BLaER1 treated with 17β-estradiol and CSF1 and Interleukin-3, amounts not matched to agents 10 nM and 100 nM (cell line): ENCODE measurements around the gene ESCO1.
A peak's percentile ranks its signal among the peaks of the same experiment; 100 is the strongest.

Source experiments
- H3K27ac ChIP-seq, 11 experiments: shearing (Covaris generic); formaldehyde crosslinking; 2 replicates each; pipeline ENCODE4 v1.8.1; 2022
- H3K27me3 ChIP-seq, 11 experiments: shearing (Covaris generic); formaldehyde crosslinking; 2 replicates each; pipeline ENCODE4 v1.8.1; 2022
- H3K36me3 ChIP-seq, 11 experiments: shearing (Covaris generic); formaldehyde crosslinking; 2 replicates each; pipeline ENCODE4 v1.8.1; 2022
- H3K4me1 ChIP-seq, 10 experiments: shearing (Covaris generic); formaldehyde crosslinking; 2 replicates each; pipeline ENCODE4 v1.8.1; 2022
- H3K4me2 ChIP-seq, 11 experiments: shearing (Covaris generic); formaldehyde crosslinking; 2 replicates each; pipeline ENCODE4 v1.8.1; 2022
- H3K4me3 ChIP-seq, 10 experiments: shearing (Covaris generic); formaldehyde crosslinking; 2 replicates each; pipeline ENCODE4 v1.8.1; 2022
- H3K9ac ChIP-seq, 11 experiments: shearing (Covaris generic); formaldehyde crosslinking; 2 replicates each; pipeline ENCODE4 v1.8.1; 2022
- H3K9me3 ChIP-seq, 11 experiments: shearing (Covaris generic); formaldehyde crosslinking; replicated peaks in 1 of 11; 2 replicates each; pipeline ENCODE4 v1.8.1; 2022
- H4K20me1 ChIP-seq, 11 experiments: shearing (Covaris generic); formaldehyde crosslinking; 2 replicates each; pipeline ENCODE4 v1.8.1; 2022
- Cebpa-rat ChIP-seq, 11 experiments: shearing (Covaris generic); IDR thresholded peaks; 2 replicates each; pipeline ENCODE4 v1.8.1; 2022

ESCO1 gene

DNA sequence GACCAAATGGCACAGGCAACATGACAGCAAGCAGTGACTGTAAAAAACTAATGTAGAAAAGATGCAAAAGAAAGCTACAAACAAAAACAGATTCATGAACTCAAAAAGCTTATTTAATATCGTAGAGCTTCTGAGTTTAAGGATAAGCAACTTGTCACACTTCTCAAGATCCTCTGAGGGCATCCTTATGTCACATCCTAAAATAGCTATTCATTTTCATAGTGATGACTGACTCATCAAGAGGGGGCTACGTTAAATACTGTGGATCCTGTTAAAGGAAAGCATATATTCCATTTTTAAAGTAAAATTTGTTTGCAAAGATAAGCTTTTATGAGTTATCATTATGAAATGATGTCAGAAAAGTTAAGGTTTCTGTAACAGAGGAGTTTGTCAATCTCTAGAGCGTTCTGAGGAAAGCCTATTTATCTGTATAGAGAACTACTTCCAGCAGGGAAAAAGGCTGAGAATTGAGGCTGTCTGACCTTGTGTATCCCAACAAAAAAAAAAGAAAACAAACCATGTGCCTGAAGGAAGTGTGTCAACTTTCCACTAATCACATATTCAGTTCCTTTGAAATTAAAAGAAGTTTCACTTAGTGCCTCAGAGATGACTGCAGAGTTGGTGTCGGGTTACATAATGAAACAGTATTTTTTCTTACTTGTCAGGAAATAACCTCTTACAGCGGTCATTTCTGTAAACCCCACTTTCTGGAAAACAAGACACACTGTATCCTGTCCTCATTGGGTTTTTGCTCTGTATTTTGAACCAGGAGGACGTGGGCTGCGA lies 115.5 kb downstream of the ESCO1 start:
- no peak for TF ChIP-seq Cebpa-rat (IDR thresholded peaks at IDR 0.05)
- H3K9me3 ChIP-seq, result no peaks in the 10 kb centered on the region
- H3K4me1 ChIP-seq, result peaks cover 0 to 26% (median 8%) of the 10 kb centered on the region in 10 experiments; a peak in 9 of 20 replicates
- no peaks in the 10 kb centered on the region for H4K20me1 ChIP-seq
- H3K4me2 ChIP-seq, result peak overlapping the region in 5 of 11 experiments; percentile 10 to 40 (median 27); a peak in 7 of 22 replicates
- no peak overlapping the region for H3K27ac ChIP-seq
- H3K4me3 ChIP-seq, result no peak overlapping the region
- no peak overlapping the region for H3K9ac ChIP-seq
- H3K36me3 ChIP-seq, result no peaks in the 10 kb centered on the region
- no peaks in the 10 kb centered on the region for H3K27me3 ChIP-seq

DNA sequence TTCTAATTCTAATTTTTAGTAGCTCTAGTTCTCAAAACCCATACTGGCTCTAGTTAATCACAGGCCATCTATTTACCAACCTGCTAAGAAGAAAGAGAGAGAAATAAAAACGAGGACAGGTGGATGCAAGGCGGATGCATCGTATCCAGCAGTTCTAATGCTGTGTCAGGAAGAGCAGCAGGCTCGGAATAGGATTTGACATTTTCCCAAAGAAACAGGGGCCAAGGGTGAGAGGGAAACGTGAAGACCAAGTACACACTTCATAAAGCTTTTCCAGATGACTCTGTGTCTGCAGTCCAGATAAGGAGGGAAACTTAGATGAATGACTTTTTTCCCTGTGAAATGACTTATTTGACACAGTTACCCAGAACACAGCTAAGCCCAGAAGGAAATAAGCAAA lies 117.5 kb downstream of the ESCO1 start:
- Histone ChIP-seq H3K9me3 (no peaks in the 10 kb centered on the region), H3K27me3 (no peaks in the 10 kb centered on the region), H4K20me1 (no peaks in the 10 kb centered on the region), H3K4me3 (no peak overlapping the region), H3K36me3 (no peaks in the 10 kb centered on the region), H3K4me2 (no peak overlapping the region), H3K9ac (no peak overlapping the region), H3K27ac (no peak overlapping the region), H3K4me1 (peaks cover 0 to 26% (median 8%) of the 10 kb centered on the region in 10 experiments; a peak in 9 of 20 replicates)
- no peak for TF ChIP-seq Cebpa-rat (IDR thresholded peaks at IDR 0.05)

DNA sequence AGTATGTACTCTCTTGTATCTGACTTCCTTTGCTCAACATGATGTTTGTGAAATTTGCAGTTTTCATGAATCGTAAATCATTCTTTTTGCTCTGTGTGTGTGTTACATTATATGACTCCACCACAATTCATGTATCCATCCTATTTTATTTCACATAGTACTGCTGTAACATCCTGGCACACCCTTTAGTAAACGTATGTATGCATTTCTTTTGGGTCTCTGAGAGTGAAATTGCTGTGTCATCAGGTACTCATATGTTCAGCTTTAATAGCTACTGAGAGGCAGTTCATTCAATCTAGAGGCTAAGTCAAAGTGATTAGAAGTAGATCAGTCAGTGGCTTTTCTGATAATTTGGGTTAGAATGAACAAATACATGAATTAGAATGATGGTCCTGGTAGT lies 118.8 kb downstream of the ESCO1 start:
- H3K9me3 ChIP-seq, result no peaks in the 10 kb centered on the region
- H3K9ac ChIP-seq, result no peak overlapping the region
- no peaks in the 10 kb centered on the region for H4K20me1 ChIP-seq
- H3K27ac ChIP-seq, result no peak overlapping the region
- no peak overlapping the region for H3K4me3 ChIP-seq
- H3K36me3 ChIP-seq, result no peaks in the 10 kb centered on the region
- H3K4me2 ChIP-seq, result no peak overlapping the region
- TF ChIP-seq Cebpa-rat (IDR thresholded peaks at IDR 0.05), result no peak
- H3K27me3 ChIP-seq, result no peaks in the 10 kb centered on the region
- peaks cover 0 to 24% (median 8%) of the 10 kb centered on the region in 10 experiments; a peak in 9 of 20 replicates for H3K4me1 ChIP-seq

DNA sequence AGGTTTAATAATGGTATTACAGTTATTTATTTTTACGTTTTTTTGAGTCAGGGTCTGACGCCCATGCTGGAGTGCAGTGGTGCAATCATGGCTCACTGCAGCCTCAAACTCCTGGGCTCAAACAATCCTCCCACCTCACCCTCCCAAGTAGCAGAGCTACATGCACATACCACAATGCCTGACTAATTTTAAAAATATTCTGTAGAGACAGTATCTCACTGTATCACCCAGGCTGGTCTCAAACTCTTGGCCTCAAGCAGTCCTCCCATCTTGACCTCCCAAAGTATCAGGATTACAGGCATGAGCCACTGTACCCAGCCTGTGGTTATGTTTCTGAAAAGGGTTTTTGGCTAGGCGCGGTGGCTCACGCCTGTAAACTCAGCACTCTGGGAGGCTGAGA lies 120.8 kb downstream of the ESCO1 start:
- Histone ChIP-seq H3K4me3 (no peak overlapping the region), H3K36me3 (no peaks in the 10 kb centered on the region), H3K27ac (no peak overlapping the region), H3K9me3 (0 out of 22 replicates have a peak, but pooled peaks cover 0 to 6% (median 0%) of the 10 kb centered on the region in 11 experiments), H3K4me1 (peaks cover 0 to 4% (median 0%) of the 10 kb centered on the region in 10 experiments; a peak in 6 of 20 replicates), H3K4me2 (no peak overlapping the region), H3K27me3 (no peaks in the 10 kb centered on the region), H4K20me1 (no peaks in the 10 kb centered on the region), H3K9ac (no peak overlapping the region)
- no peak for TF ChIP-seq Cebpa-rat (IDR thresholded peaks at IDR 0.05)
